ENCODE results near the gene RELCH.

RELCH gene

GRCh38 chr18:62339106-62339988 lies 152.3 kb downstream of the RELCH start:
- Histone ChIP-seq H3K4me3 (ENCODE audit: low read length in 2 of 2) (no peak overlapping the region), H4K91ac (ENCODE audit: low read depth, low read length, poor library complexity) (no peak overlapping the region), H3K27me3 (ENCODE audit: control insufficient read depth in 3 of 3, insufficient read depth in 3 of 3, low read depth in 1 of 3, low read length in 3 of 3) (peaks cover 0 to 13% (median 3%) of the 10 kb centered on the region in 3 experiments), H3K9me3 (replicated peaks in 1 of 2; ENCODE audit: control insufficient read depth in 2 of 2, insufficient read depth in 1 of 2, low read depth in 1 of 2, low read length in 2 of 2) (no peaks in the 10 kb centered on the region), H3K14ac (ENCODE audit: low read length) (no peak overlapping the region), H3K36me3 (replicated peaks in 1 of 2; ENCODE audit: control insufficient read depth in 2 of 2, insufficient read depth in 2 of 2, low read length in 2 of 2) (no peaks in the 10 kb centered on the region), H3K23ac (ENCODE audit: low read depth, low read length, poor library complexity) (no peak overlapping the region), H2BK120ac (ENCODE audit: low read depth, low read length) (no peak overlapping the region), H3K4me2 (ENCODE audit: insufficient read depth, low read length, poor library complexity, severe bottlenecking) (peak overlapping the region; percentile 11), H2BK12ac (ENCODE audit: low read length) (no peak overlapping the region), H2BK5ac (ENCODE audit: low read length) (no peak overlapping the region), H2AFZ (ENCODE audit: low read length) (no peak overlapping the region), H2BK15ac (ENCODE audit: low read length) (no peak overlapping the region), H4K8ac (ENCODE audit: low read depth, low read length) (no peak overlapping the region), H3K18ac (ENCODE audit: low read length) (no peak overlapping the region), H3K4me1 (ENCODE audit: control insufficient read depth in 2 of 2, insufficient read depth in 1 of 2, low read depth in 1 of 2, low read length in 2 of 2) (peaks cover 0 to 11% of the 10 kb centered on the region in 2 donors), H3K9ac (ENCODE audit: low read depth, low read length, poor library complexity) (no peak overlapping the region), H3K79me1 (ENCODE audit: low read depth, low read length) (no peaks in the 10 kb centered on the region), H3K4ac (ENCODE audit: low read length) (no peak overlapping the region), H3K27ac (replicated peaks; ENCODE audit: low read length) (no peak overlapping the region), H2AK5ac (ENCODE audit: low read depth, low read length) (no peak overlapping the region)
- no peak for DNase-seq (ENCODE audit: low spot score)
- WGBS, 2 donors (ENCODE audit: extremely low coverage in 2 of 2, insufficient read length in 2 of 2, insufficient replicate concordance in 1 of 2): no CpG with 5 or more reads among the region's 15 CpGs

DNA sequence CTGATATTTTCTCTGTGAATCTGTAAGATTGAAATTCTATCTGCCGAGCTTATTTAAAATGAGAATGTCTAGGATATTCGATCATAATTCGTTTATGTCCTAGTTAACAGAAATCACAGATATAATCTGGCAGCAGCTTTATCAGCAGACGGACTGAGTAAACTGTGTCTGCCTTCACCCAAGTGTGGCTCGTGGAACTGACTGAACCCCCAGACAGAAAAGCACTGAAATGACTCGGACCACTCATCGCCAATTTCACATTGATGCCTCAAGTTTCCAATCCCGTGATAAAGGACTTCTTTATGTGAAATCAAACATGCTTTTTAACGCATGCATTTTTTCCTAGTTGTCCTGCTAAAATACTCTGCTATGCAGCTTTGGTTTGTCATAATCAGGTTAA lies 153.9 kb downstream of the RELCH start:
- Histone ChIP-seq H3K4me2 (ENCODE audit: insufficient read depth, low read length, poor library complexity, severe bottlenecking) (no peak overlapping the region), H4K91ac (ENCODE audit: low read depth, low read length, poor library complexity) (no peak overlapping the region), H3K4me3 (ENCODE audit: low read length in 2 of 2) (no peak overlapping the region), H2BK12ac (ENCODE audit: low read length) (no peak overlapping the region), H3K9me3 (replicated peaks in 1 of 2; ENCODE audit: control insufficient read depth in 2 of 2, insufficient read depth in 1 of 2, low read depth in 1 of 2, low read length in 2 of 2) (no peaks in the 10 kb centered on the region), H2BK5ac (ENCODE audit: low read length) (no peak overlapping the region), H3K14ac (ENCODE audit: low read length) (no peak overlapping the region), H2BK120ac (ENCODE audit: low read depth, low read length) (no peak overlapping the region), H2AFZ (ENCODE audit: low read length) (no peak overlapping the region), H2BK15ac (ENCODE audit: low read length) (no peak overlapping the region), H3K4me1 (ENCODE audit: control insufficient read depth in 2 of 2, insufficient read depth in 1 of 2, low read depth in 1 of 2, low read length in 2 of 2) (peaks cover 0 to 11% of the 10 kb centered on the region in 2 donors), H3K27ac (replicated peaks; ENCODE audit: low read length) (no peak overlapping the region), H3K18ac (ENCODE audit: low read length) (no peak overlapping the region), H3K27me3 (ENCODE audit: control insufficient read depth in 3 of 3, insufficient read depth in 3 of 3, low read depth in 1 of 3, low read length in 3 of 3) (peaks cover 0 to 13% (median 3%) of the 10 kb centered on the region in 3 experiments), H3K36me3 (replicated peaks in 1 of 2; ENCODE audit: control insufficient read depth in 2 of 2, insufficient read depth in 2 of 2, low read length in 2 of 2) (no peaks in the 10 kb centered on the region), H3K4ac (ENCODE audit: low read length) (no peak overlapping the region), H2AK5ac (ENCODE audit: low read depth, low read length) (no peak overlapping the region), H3K9ac (ENCODE audit: low read depth, low read length, poor library complexity) (no peak overlapping the region), H3K23ac (ENCODE audit: low read depth, low read length, poor library complexity) (no peak overlapping the region), H4K8ac (ENCODE audit: low read depth, low read length) (no peak overlapping the region), H3K79me1 (ENCODE audit: low read depth, low read length) (no peaks in the 10 kb centered on the region)
- WGBS, 2 donors (ENCODE audit: extremely low coverage in 2 of 2, insufficient read length in 2 of 2, insufficient replicate concordance in 1 of 2): no CpG with 5 or more reads among the region's 9 CpGs
- no peak for DNase-seq (ENCODE audit: low spot score)

- Histone ChIP-seq H3K18ac (ENCODE audit: low read length) (no peak overlapping the region), H3K4me3 (ENCODE audit: low read length in 2 of 2) (no peak overlapping the region), H3K36me3 (replicated peaks in 1 of 2; ENCODE audit: control insufficient read depth in 2 of 2, insufficient read depth in 2 of 2, low read length in 2 of 2) (no peaks in the 10 kb centered on the region), H3K14ac (ENCODE audit: low read length) (no peak overlapping the region), H3K4ac (ENCODE audit: low read length) (no peak overlapping the region), H3K27me3 (ENCODE audit: control insufficient read depth in 3 of 3, insufficient read depth in 3 of 3, low read depth in 1 of 3, low read length in 3 of 3) (peaks cover 0 to 13% (median 3%) of the 10 kb centered on the region in 3 experiments), H3K9me3 (replicated peaks in 1 of 2; ENCODE audit: control insufficient read depth in 2 of 2, insufficient read depth in 1 of 2, low read depth in 1 of 2, low read length in 2 of 2) (no peaks in the 10 kb centered on the region), H2AK5ac (ENCODE audit: low read depth, low read length) (no peak overlapping the region), H2AFZ (ENCODE audit: low read length) (no peak overlapping the region), H3K79me1 (ENCODE audit: low read depth, low read length) (no peaks in the 10 kb centered on the region), H3K4me1 (ENCODE audit: control insufficient read depth in 2 of 2, insufficient read depth in 1 of 2, low read depth in 1 of 2, low read length in 2 of 2) (peaks cover 4 to 13% of the 10 kb centered on the region in 2 donors), H3K27ac (replicated peaks; ENCODE audit: low read length) (no peak overlapping the region), H3K9ac (ENCODE audit: low read depth, low read length, poor library complexity) (no peak overlapping the region), H3K23ac (ENCODE audit: low read depth, low read length, poor library complexity) (no peak overlapping the region), H2BK5ac (ENCODE audit: low read length) (no peak overlapping the region), H2BK120ac (ENCODE audit: low read depth, low read length) (no peak overlapping the region), H2BK12ac (ENCODE audit: low read length) (no peak overlapping the region), H4K8ac (ENCODE audit: low read depth, low read length) (no peak overlapping the region), H3K4me2 (ENCODE audit: insufficient read depth, low read length, poor library complexity, severe bottlenecking) (no peak overlapping the region), H4K91ac (ENCODE audit: low read depth, low read length, poor library complexity) (no peak overlapping the region), H2BK15ac (ENCODE audit: low read length) (no peak overlapping the region)
- no peak for DNase-seq (ENCODE audit: low spot score)
- no CpG with 5 or more reads among the region's 3 CpGs for WGBS, 2 donors (ENCODE audit: extremely low coverage in 2 of 2, insufficient read length in 2 of 2, insufficient replicate concordance in 1 of 2)
Measured at GRCh38 chr18:62341473-62341872, 154.4 kb downstream of the RELCH start.

GRCh38 chr18:62342884-62343283 lies 155.8 kb downstream of the RELCH start:
- H3K79me1 ChIP-seq (ENCODE audit: low read depth, low read length): no peaks in the 10 kb centered on the region
- H3K18ac ChIP-seq (ENCODE audit: low read length): no peak overlapping the region
- no peak overlapping the region for H3K23ac ChIP-seq (ENCODE audit: low read depth, low read length, poor library complexity)
- no peak overlapping the region for H2BK5ac ChIP-seq (ENCODE audit: low read length)
- no peak overlapping the region for H3K4me3 ChIP-seq (ENCODE audit: low read length in 2 of 2)
- no peak overlapping the region for H2BK120ac ChIP-seq (ENCODE audit: low read depth, low read length)
- peaks cover 12 to 19% of the 10 kb centered on the region in 2 donors for H3K4me1 ChIP-seq (ENCODE audit: control insufficient read depth in 2 of 2, insufficient read depth in 1 of 2, low read depth in 1 of 2, low read length in 2 of 2)
- H2BK15ac ChIP-seq (ENCODE audit: low read length): no peak overlapping the region
- H3K4me2 ChIP-seq (ENCODE audit: insufficient read depth, low read length, poor library complexity, severe bottlenecking): no peak overlapping the region
- H2AK5ac ChIP-seq (ENCODE audit: low read depth, low read length): no peak overlapping the region
- no peaks in the 10 kb centered on the region for H3K9me3 ChIP-seq (replicated peaks in 1 of 2; ENCODE audit: control insufficient read depth in 2 of 2, insufficient read depth in 1 of 2, low read depth in 1 of 2, low read length in 2 of 2)
- WGBS, 2 donors (ENCODE audit: extremely low coverage in 2 of 2, insufficient read length in 2 of 2, insufficient replicate concordance in 1 of 2): no CpG with 5 or more reads among the region's 4 CpGs
- no peak overlapping the region for H3K9ac ChIP-seq (ENCODE audit: low read depth, low read length, poor library complexity)
- H3K4ac ChIP-seq (ENCODE audit: low read length): no peak overlapping the region
- H3K36me3 ChIP-seq (replicated peaks in 1 of 2; ENCODE audit: control insufficient read depth in 2 of 2, insufficient read depth in 2 of 2, low read length in 2 of 2): no peaks in the 10 kb centered on the region
- DNase-seq (ENCODE audit: low spot score): no peak
- no peak overlapping the region for H2BK12ac ChIP-seq (ENCODE audit: low read length)
- H4K8ac ChIP-seq (ENCODE audit: low read depth, low read length): no peak overlapping the region
- H2AFZ ChIP-seq (ENCODE audit: low read length): no peak overlapping the region
- H3K27ac ChIP-seq (replicated peaks; ENCODE audit: low read length): no peak overlapping the region
- no peak overlapping the region for H3K14ac ChIP-seq (ENCODE audit: low read length)
- peaks cover 0 to 13% (median 3%) of the 10 kb centered on the region in 3 experiments for H3K27me3 ChIP-seq (ENCODE audit: control insufficient read depth in 3 of 3, insufficient read depth in 3 of 3, low read depth in 1 of 3, low read length in 3 of 3)
- no peak overlapping the region for H4K91ac ChIP-seq (ENCODE audit: low read depth, low read length, poor library complexity)

Measured in neuronal stem cell (in vitro differentiated cells).